ENCODE measurements around the gene AGAP3.

DNA sequence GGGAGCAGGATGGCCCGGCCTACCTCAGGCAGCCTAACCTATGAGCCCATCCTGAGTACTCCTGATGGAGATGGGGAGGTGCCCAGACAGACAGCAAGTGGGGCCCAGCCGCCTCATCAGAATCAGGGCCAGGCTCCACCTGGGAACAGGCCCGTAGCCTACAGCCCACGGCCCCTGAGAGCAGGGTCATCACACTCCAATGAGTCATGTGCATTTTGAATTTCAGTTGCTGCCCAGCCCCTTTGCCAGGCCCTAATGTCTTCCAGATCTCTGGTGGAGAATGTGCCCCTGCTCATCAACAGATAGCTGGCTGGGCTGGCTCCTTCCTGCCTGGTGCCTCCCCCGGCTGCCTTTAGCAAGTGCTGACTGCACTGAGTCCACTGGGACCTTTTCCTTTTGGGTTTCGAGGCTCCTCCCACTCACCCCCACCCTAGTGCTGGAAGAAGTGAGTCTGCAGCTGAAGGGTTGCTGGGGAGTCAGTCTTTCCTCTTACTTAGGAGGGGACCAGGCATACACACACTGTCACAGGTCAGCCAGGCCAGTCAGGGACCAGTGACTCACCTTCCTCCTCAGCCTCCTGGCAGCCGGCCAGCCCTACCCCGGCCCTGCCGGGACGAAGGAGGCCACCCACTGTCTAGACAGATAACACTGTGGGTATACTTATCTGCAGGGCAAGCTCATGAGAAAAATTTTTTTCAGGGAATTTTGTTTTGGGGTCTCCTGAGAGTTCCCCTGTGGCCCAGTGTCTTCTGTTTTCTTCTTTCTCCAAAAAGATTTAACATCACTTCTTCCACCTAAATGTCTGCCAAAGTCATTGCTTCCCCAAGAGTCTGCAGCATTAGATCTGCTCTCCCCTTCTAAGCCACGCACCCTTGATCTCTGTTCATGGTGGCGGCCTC is 47.1 kb upstream of the AGAP3 start:
- TF ChIP-seq EP300 (IDR thresholded peaks at IDR 0.05): no peak
- no peak for TF ChIP-seq POLR2A (IDR thresholded peaks at IDR 0.05)
- TF ChIP-seq POLR2AphosphoS5 (IDR thresholded peaks at IDR 0.05): peak in 1 of 4 donors; percentile 53
- no peak for TF ChIP-seq CTCF (IDR thresholded peaks at IDR 0.05)
